ENCODE data around the gene SGCA. TPM values are rescaled to one million over a fixed set of nuclear protein-coding genes. Genes with fewer than 3 reads are reported as not detected.

SGCA gene
- total RNA-seq, 2 experiments from 2014 or later, result 0.34 TPM; not detected in 1

DNA sequence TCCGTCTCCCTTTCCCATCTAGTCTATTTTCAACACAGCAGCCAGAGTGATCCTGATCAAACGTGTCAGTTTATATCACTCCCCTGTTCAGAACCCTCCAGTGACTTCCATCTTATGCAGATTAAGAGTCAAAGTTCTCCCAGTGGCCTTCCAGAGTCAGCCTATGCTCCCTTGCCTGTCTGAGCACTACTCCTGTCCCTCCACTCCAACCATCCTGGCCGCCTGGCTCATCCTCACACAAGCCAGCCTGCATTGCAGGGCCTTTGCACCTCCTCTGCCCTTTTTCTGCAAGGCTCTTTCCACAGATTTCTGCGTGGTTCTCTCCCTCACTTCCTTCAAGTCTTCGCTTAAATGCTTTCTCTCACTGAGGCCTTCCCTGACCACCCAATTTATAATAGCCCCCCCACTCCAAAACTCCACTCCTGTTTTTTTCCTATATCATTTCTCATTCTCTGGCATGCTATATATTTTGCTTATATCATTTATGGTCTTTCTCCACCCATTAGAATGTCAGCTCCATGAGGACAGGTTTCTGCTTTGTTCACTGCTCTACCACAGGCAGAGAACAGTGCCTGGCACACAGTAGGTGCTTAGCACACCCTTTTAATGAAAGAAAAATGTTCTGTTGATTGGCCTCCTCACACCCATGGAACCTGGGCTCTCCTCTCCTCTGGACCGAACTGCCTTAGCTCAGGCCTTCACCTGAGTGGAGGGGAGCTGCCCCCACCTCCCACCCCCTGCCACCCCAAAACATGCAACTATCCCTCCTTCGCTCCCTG is 45.1 kb upstream of the SGCA start:
- Mint-ChIP-seq H3K9me3 (no peaks in the 10 kb centered on the region), H3K4me1 (ENCODE audit: low read depth) (peaks cover 8% of the 10 kb centered on the region), H3K27me3 (peaks cover 24% of the 10 kb centered on the region), H3K27ac (no peak overlapping the region), H3K4me3 (no peak overlapping the region), H3K36me3 (ENCODE audit: low read depth) (no peaks in the 10 kb centered on the region)
- ChIA-PET CTCF (interaction anchor here (1.1 to 3.0 kb wide), 3 partner anchors 19 to 41 kb away, joined by 3 to 12 read pairs (median 5); partner anchors contain the start of gene PDK2), POLR2A (interaction anchor here (1.0 to 1.1 kb wide), 2 partner anchors 23 to 31 kb away, joined by 3 read pairs; no protein-coding TSS in a partner anchor)
- DNase-seq (no peak), ATAC-seq (no peak)
- intact Hi-C loops (cut with micrococcal nuclease), result no loop called here
- TF ChIP-seq, protein P1, sequence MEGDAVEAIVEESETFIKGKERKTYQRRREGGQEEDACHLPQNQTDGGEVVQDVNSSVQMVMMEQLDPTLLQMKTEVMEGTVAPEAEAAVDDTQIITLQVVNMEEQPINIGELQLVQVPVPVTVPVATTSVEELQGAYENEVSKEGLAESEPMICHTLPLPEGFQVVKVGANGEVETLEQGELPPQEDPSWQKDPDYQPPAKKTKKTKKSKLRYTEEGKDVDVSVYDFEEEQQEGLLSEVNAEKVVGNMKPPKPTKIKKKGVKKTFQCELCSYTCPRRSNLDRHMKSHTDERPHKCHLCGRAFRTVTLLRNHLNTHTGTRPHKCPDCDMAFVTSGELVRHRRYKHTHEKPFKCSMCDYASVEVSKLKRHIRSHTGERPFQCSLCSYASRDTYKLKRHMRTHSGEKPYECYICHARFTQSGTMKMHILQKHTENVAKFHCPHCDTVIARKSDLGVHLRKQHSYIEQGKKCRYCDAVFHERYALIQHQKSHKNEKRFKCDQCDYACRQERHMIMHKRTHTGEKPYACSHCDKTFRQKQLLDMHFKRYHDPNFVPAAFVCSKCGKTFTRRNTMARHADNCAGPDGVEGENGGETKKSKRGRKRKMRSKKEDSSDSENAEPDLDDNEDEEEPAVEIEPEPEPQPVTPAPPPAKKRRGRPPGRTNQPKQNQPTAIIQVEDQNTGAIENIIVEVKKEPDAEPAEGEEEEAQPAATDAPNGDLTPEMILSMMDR (IDR thresholded peaks at IDR 0.05), result no peak

DNA sequence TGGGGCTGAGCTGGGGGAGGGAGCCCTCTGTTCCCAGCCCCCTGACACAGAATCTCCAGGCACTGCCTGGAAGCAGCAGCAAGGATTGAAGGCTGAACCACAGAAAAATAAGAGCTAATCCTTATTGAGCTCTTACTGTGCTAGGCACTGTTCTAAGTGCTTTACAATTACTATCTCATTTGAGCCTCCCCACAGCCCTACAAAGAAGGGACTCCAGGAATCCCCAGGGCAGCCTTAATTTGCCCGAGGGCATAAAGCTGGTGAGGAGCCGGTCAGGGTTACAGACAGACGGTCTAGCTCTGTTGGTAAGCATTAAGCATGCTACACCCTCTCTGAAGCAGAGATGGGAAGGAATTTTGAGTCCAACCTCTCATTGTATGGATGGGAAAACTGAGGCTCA is 42.9 kb upstream of the SGCA start:
- no peak for DNase-seq
- H3K27me3 Mint-ChIP-seq, result peaks cover 18% of the 10 kb centered on the region
- no peak overlapping the region for H3K27ac Mint-ChIP-seq
- no peak for ATAC-seq
- POLR2A ChIA-PET, result interaction anchor here (1.0 to 2.0 kb wide), 3 partner anchors 8 to 39 kb away, joined by 3 to 5 read pairs (median 4); no protein-coding TSS in a partner anchor
- CTCF ChIA-PET, result interaction anchor here (1.1 to 1.5 kb wide), 6 partner anchors 8 to 35 kb away, joined by 3 to 6 read pairs (median 4); no protein-coding TSS in a partner anchor
- no peak overlapping the region for H3K4me3 Mint-ChIP-seq
- TF ChIP-seq, protein P1 (IDR thresholded peaks at IDR 0.05), result no peak
- H3K9me3 Mint-ChIP-seq, result no peaks in the 10 kb centered on the region
- H3K36me3 Mint-ChIP-seq (ENCODE audit: low read depth), result no peaks in the 10 kb centered on the region
- H3K4me1 Mint-ChIP-seq (ENCODE audit: low read depth), result no peaks in the 10 kb centered on the region
- intact Hi-C loops (cut with micrococcal nuclease), result no loop called here

DNA sequence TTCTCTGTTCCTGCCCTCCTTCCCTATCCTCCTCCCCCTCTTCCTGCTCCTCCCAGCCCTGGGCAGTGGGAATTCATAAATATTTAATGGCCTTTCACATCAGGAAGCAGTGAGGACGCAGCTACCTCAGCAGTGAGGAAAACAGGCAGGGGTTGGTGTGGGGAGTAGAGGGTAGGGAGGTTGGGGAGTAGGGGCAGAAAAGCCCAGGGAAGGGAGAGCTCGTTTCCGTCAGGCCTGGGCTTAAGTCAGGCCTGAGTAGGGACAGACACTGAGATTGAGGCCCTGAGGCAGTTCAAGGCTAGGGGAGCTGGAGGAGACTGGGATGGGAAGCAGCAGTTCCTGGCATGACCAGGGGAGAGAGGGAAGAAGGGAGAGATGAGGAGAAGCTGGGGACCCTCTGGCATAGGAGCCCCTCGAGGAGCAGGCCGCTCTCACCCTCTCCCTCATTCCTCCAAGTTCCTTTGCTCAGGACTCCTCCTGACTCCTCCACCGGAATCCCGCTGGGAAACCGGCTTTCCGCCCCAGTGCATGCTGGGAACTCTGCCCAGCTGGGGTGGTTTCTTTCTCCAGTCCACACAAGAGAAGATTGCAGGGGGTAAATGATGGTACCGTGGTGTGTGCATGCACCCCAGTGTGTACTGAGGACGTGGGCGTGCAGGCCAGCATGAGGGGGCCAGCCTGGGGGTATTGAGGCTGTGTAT is 42.0 kb upstream of the SGCA start:
- CTCF ChIA-PET, result interaction anchor here (1.2 to 1.4 kb wide), 4 partner anchors 9 to 36 kb away, joined by 4 to 6 read pairs (median 5); no protein-coding TSS in a partner anchor
- peaks cover 21% of the 10 kb centered on the region for H3K27me3 Mint-ChIP-seq
- POLR2A ChIA-PET, result interaction anchor here (1.0 to 2.0 kb wide), 2 partner anchors 16 to 38 kb away, joined by 3 to 5 read pairs; no protein-coding TSS in a partner anchor
- H3K36me3 Mint-ChIP-seq (ENCODE audit: low read depth), result no peaks in the 10 kb centered on the region
- intact Hi-C loops (cut with micrococcal nuclease), result no loop called here
- H3K4me3 Mint-ChIP-seq, result no peak overlapping the region
- ATAC-seq (no peak), DNase-seq (no peak)
- TF ChIP-seq, protein P1 (IDR thresholded peaks at IDR 0.05), result no peak
- no peak overlapping the region for H3K27ac Mint-ChIP-seq
- no peaks in the 10 kb centered on the region for H3K9me3 Mint-ChIP-seq
- peaks cover 4% of the 10 kb centered on the region for H3K4me1 Mint-ChIP-seq (ENCODE audit: low read depth)

DNA sequence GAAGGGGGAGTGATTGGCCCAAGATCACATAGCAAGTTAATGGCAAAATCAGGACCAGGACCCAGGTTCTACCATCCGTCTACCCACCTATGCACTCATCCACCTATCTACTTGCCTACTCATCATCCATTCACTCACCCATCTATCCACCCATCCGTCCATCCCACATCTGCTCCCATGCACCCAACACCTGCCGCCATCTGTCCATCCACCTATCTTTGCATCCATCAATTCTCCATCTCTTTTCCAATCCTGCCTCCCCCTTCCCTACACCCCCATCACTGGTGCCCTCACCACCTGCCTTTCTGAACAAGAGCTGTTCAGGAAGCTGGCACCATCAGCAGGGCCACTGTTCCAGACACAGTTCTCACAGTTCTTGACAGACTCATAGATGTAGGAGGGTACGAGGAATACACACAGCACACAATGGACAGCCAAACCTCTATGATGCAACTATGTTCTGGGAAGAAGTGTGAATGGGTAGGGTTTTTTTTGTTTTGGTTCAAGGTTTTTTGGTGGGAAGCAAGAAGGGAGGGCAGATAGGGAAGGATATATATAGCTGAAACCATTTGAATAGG is 40.3 kb upstream of the SGCA start:
- ChIA-PET POLR2A (interaction anchor here (1.5 kb wide), 1 partner anchor 9 kb away, joined by 3 read pairs; no protein-coding TSS in a partner anchor), CTCF (interaction anchor here (1.1 to 4.6 kb wide), 4 partner anchors 9 to 38 kb away, joined by 5 to 24 read pairs (median 10); no protein-coding TSS in a partner anchor)
- no peaks in the 10 kb centered on the region for H3K9me3 Mint-ChIP-seq
- no peak overlapping the region for H3K27ac Mint-ChIP-seq
- H3K36me3 Mint-ChIP-seq (ENCODE audit: low read depth), result no peaks in the 10 kb centered on the region
- intact Hi-C loops (cut with micrococcal nuclease), result no loop called here
- peaks cover 9% of the 10 kb centered on the region for H3K4me1 Mint-ChIP-seq (ENCODE audit: low read depth)
- H3K27me3 Mint-ChIP-seq, result peaks cover 22% of the 10 kb centered on the region
- no peak for ATAC-seq
- TF ChIP-seq, protein P1 (IDR thresholded peaks at IDR 0.05), result no peak
- no peak for DNase-seq
- H3K4me3 Mint-ChIP-seq, result no peak overlapping the region
